Fibroblast of upper back skin (primary cell): ENCODE measurements around the gene TNFRSF1A.

Experiments
- DNase-seq: peaks from one replicate; pipeline ENCODE4 v3.0.0-alpha.2; 2013

The TNFRSF1A gene

DNA sequence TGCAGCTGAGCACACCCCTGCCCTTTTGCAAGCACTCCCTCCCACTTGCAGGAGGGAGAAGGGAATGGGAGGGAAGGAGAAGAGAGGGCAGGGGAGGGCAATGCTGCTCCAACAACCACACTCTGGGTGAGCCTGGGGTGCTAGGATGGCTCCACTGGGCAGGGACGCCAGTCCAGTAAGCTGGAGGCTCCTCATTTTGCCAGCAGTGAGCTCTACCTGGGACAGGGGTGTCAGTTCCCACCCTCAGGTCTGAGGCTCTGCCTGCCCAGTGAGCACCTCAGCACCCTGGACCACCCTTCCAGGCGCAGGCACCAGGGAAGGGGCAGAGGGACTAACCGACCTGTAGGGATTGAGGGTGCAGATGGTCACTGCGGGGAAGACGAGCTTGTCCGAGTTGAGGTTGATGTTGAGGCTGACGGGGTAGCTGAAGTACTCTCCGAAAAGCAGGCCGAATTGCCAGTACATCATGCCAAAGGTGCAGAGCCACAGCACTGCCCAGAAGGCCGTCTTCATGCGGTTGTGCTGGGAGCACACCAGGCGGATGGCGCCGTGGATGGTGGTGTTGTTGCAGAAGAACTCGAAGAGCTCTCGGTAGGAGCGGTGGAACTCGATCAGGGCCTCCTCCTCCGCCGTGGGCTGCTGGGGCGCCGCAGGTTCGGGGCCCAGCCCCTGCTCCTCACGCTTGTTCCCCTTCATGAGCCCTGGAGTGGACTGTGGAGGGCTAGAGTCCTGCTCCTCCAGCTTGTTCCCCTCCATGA lies 32.3 kb upstream of the TNFRSF1A start:
- DNase-seq: no peak

GRCh38 chr12:6373022-6373787 lies 31.3 kb upstream of the TNFRSF1A start:
- DNase-seq: no peak

GRCh38 chr12:6372403-6373003 lies 30.6 kb upstream of the TNFRSF1A start:
- DNase-seq: peak; percentile 92

DNA sequence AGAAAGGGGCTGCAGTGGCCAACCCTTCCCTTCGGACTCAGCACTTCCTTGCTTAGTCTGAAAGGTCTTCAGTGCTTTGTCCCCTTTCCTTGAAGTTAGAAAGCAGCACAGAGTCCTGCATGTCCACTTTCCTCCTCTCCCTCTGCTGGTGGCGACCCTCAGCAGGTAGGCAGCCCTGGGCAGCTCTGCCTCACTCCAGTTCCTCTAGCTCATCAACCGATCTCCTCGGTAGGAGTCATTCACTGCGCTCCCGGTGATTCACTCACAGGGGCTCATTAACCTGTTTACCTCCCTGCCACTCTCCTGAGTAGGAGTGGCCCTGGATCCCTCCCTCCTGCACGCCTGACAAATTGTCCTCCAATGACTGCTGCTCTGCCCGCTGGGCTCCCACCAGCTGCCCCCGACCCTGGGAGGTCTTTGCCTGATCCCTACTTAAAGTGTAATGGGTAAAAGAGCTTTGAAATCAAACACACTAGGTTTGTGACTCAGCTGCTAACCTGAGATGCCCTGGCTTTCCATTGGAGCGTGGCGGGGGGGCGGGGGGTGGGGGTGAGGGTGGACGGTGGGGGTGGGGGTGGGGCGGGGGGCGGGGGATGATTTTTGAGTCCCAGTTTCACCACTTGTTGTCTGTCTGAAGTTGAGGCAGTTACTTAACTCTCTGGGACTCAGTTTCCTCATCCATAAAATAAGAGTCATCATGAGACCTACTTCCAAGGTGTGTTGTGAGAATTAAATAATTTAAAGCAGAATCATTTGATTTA lies 29.3 kb upstream of the TNFRSF1A start:
- peak; percentile 61 for DNase-seq

DNA sequence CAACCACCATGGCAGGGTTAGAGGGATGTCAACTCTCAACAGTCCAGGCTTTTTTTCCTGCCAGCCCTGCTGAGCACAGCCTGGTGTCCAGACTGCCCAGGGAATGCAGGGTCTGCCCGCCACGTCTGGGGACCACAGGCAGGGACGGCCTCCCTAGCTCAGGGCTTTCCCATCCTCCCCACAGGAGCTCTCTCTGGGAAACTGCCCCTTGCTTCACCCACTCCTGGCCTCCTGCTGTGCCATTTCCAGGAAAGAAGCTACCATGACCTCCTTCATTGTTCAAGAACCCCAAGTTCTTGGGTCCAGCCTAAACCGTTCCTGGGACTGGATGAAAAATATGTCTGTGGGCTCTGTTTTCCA lies 28.7 kb upstream of the TNFRSF1A start:
- no peak for DNase-seq

DNA sequence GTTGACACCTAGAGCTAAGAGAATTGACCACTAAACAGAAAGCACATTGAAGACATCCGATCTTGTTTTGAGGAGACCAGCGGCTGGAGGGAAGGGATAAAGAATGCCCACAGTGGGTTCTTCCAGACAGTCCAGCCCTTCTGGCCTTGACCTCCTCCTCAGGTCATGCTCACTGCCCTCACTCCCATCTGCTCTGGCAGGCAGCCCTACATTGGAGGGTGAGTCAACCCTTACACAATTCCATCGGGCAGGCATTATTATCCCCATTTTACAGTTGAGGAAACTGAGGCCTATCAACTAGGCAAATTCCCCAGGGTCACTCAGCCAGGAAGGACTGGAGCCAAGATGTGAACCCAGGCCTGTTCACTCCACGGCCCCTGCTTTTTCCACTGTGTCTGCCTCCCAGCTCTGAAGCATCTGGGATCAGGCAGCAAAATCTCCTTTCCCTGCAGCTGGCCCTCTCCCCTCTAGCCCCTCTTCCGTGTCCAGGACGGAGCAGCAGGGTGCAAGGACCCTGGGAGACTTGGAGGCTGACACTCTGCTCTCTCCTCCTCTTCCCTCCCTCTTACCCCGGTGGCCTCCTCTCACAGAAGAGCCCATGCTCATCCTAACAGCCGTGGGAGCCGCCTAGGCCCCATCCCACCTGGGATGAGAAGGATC lies 28.2 kb upstream of the TNFRSF1A start:
- DNase-seq: peak; percentile 11

DNA sequence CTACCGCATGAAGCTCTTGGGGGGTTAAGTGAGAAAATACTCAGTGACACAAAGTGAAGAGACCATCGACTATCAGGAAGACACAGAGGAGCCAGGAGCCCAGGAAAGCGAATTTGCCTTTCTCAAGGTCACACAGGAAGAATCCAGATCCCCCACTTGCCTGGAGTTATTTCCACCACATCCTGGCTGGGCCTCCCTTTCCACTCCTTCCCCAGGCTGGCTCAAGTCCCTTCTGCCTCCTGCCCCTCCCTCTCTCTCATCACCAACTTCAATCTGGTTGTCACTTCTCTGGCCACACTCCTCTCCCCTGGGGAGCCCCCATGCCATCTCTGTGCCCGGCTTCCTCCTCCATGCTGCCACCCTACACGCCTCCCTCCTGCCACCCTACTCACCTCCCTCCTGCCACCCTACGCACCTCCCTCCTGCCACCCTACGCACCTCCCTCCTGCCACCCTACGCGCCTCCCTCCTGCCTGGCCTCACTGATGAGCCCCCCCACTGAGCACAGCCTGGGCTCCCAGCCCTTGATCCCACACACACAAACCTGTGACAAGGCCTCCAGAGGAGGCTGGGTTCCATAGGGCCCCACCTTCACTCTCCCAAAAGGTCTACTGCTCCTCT lies 27.1 kb upstream of the TNFRSF1A start:
- DNase-seq: peak; percentile 13

DNA sequence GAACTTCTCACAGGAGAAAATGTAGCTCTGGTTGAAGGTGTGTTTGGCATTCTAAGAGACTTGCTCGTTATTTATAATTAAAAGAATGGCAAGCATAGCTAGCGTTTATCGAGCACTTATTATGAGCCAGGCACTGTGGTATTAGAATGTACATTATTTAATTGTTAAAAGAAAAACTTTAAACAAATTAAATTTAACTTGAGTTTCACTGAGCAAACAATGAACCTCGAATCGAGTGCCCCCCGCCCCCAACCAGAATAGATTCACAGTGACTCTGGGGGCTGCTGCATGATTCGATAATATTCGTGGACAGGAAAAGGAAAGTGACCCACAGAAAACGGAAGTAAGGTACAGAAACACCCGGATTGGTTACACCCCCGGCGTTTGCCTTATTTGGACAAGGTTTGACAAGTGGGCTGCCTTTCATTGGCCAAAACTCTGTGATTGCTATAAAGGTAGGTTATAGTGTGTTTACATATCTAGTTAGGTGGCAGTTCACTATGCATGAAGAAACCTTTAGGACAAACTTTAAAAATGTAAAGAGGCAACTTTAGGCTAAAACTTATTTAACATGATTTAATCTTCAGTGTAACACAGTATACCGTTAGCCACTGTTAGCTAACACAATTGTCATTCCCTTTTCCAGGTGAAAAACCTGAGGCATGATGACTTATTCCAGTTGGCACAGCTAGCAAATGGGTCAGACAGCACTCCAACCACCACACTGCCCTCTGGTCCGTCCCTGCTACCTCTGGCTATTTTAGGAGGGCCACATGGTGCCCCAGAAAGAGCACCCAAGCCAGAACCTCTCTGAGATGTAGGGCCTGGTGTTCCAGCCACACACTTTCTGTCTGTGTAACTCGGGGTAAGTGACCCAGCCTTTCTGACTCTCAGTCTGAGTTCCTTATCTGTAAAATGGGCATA lies 26.4 kb upstream of the TNFRSF1A start:
- DNase-seq: no peak

DNA sequence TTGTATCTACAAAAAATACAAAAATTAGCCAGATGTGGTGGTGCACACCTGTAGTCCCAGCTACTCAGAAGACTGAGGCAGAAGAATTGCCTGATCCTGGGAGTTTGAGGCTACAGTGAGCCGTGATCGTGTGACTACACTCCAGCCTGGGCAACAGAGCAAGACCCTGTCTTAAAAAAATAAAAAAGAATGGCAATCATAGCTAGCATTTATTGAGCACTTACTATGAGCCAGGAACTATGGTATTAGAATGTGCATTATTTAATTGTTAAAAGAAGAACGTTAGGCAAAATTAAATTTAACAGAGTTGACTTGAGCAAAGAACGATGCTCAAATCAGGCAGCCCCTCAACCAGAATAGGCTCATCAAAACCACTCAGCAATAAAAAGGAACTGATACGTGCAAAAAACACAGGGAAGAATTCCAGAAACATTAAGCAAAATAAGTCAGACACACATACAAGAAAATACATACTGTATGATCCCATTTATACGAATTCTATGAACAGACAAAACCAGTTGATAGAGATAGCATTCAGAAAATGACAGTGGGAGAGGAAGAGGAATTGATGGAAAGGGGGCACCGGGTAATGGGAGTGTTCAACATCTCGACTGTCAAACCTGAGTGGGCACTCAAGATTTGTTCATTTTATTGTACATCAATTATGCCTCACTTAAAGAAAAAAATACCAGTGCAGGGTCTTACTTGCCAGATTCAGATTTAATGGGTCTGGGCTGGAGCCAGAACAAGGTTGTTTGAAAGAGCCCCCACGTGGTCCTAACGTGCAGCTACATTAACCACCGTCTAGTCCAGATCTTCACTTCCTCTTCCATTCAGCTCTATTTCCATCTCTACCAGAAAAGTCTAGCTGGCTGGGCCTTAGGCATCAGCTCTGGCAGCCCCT lies 25.4 kb upstream of the TNFRSF1A start:
- peak; percentile 62 for DNase-seq

DNA sequence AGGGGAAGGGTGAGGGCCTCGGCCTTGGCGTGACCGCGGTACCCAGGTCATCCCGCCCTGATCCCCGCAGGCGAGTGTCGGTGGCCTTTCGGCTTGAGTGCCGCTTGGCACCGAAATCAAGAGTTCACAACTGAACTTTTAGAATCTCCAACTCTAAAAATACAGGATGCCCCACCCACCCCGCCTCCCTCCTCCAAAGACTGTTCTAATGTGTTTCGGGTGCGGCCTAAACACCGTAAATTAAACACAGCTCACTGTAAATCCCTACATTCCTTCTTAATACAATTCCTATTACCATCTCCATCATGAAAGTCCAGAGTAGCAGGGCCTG lies 22.1 kb upstream of the TNFRSF1A start:
- no peak for DNase-seq

DNA sequence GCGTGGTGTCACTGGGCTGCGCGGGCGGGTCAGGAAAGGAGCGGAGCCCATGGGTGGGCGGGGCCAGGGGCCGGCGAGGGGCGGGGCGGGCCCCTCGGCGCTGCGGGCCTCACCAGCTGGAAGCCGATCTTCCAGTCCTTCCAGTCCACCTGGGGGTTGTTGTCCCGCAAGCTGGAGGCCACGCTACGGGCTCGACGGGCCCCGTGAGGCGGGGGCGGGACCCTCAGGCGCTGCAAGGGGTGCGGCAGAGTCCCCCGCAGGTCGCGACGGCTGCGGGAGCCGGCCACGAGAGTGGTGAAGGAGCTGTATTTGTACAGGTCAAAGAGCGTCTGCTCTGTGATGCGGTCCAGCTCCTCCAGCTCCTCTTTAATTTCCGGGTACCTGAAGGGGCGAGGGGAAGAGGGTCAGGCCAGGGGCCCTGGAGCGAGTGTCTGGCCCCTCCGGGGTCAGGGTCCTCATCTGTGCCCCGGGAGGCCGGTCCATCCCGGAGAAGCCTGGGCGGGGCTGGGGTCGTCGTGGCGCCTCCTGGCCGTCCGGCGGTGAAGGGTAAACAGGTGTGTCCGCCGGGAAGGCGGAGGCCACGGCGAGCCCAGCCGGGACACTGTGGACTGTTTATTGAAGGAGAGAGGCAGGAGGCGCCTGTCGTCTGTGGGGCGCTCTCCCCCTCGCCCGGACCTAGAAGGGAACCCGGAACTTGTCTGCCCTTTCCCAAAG lies 21.6 kb upstream of the TNFRSF1A start:
- peak; percentile 48 for DNase-seq

GRCh38 chr12:6363010-6363329 lies 21.1 kb upstream of the TNFRSF1A start:
- DNase-seq: no peak

- DNase-seq: no peak
These were observed 20.5 kb upstream of the TNFRSF1A start for GRCh38 chr12:6362403-6362802.

- DNase-seq: no peak
These were observed 20.0 kb upstream of the TNFRSF1A start for GRCh38 chr12:6361834-6362233.

DNA sequence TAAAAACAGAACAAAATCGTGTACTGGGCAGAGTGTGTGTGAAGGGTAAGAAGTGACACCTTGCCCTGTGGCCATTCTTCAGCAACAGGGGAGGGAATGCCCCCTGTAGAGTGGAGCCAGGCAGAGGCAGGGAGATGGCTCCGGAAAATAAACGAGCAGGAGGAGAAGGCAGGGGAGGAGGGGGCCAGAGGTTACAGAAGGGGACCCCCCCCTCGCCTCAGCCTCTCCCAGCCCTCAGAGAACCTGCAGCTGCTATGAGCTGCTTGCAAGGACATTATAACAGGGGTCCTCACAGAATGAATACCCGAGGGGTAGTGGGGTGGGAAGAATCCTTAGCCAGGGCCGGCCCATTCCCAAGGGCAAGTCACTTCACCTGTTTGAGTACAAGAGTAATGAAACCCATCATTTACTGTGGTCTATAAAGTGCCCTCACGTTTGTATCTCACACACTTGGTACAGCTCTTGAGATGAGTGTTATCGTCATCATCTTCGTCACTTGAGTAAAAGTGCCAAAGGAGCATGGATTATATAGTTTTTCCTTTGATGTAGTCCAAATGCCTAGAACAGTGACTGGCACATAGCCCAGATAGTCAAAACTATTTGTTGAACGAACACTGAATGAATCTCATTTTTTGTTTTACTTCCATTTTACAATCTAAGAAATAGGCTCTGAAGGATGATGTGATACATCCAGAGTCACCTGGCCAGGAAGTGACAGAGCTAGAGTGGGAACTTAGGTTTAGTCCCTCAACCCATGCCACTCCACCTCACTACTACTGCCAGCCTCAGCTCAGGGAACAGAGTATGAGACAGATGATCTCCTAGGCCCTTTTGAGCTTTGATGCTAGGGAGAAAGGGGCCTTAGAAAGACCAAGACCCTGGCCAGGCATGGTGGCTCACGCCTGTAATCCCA lies 19.0 kb upstream of the TNFRSF1A start:
- DNase-seq: no peak

GRCh38 chr12:6360080-6360571 lies 18.2 kb upstream of the TNFRSF1A start:
- no peak for DNase-seq

DNA sequence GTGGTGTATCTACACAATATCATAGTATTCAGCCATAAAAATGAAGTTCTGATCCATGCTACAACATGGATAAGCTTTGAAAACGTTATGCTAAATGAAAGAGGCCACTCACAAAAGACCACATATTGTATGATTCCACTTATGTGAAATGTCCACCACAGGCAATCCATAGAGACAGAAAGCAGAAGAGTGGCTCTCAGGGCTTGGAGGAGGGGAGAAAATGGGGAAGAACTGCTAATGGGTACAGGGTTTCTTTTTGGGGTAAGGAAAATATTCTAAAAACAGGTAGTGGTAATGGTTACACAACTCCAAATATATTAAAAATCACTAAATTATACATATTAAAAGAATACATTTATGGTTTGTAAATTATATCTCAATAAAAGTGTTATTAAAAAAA lies 17.0 kb upstream of the TNFRSF1A start:
- DNase-seq: no peak

DNA sequence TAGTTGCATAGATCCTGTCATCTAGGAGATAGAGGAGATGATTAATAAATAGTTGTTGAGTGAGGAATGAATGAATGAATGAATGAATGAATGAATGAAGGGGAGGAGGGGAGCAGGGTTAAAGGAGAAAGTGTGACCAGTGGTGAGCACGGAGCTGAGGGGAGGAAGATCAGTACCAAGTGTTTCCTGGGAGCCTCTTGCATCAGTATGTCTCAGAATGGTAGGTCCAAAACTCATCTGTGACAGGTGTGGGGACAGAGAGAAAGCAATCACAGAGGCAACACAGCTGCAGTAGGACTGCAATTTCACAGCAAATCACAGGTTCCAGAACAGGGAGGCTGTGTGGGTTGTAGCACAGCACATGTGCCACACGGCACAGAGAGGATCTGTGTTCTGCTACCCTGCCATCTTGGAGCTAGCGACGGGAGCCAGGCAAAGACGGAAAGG lies 14.5 kb upstream of the TNFRSF1A start:
- DNase-seq: no peak
